Measurements from ENCODE around the gene LRMDA. TPM values are rescaled to one million over a fixed set of nuclear protein-coding genes. Genes with fewer than 3 reads are reported as not detected.

Gene LRMDA
- total RNA-seq, 1 donor from 2014 or later: not detected

GRCh38 chr10:76072384-76072783, 641.0 kb downstream of the LRMDA start:
- ATAC-seq (ENCODE audit: low read depth) (no peak), DNase-seq (no peak)
- no peak overlapping the region for H3K4me3 Mint-ChIP-seq
- no peaks in the 10 kb centered on the region for H3K4me1 Mint-ChIP-seq
- no peak overlapping the region for H3K27ac Mint-ChIP-seq
- no peaks in the 10 kb centered on the region for H3K27me3 Mint-ChIP-seq
- H3K36me3 Mint-ChIP-seq (ENCODE audit: low read depth): no peaks in the 10 kb centered on the region
- POLR2A ChIA-PET: no interaction called here
- no peak for TF ChIP-seq CTCF (IDR thresholded peaks at IDR 0.05)
- intact Hi-C loops (cut with micrococcal nuclease): no loop called here
- H3K9me3 Mint-ChIP-seq: no peaks in the 10 kb centered on the region
- CTCF ChIA-PET: no interaction called here

- no peak for TF ChIP-seq CTCF (IDR thresholded peaks at IDR 0.05)
These were observed 642.1 kb downstream of the LRMDA start for GRCh38 chr10:76073524-76073923.

GRCh38 chr10:76074659-76075058, 643.2 kb downstream of the LRMDA start:
- Mint-ChIP-seq H3K27me3 (no peaks in the 10 kb centered on the region), H3K36me3 (ENCODE audit: low read depth) (no peaks in the 10 kb centered on the region), H3K4me1 (no peaks in the 10 kb centered on the region), H3K9me3 (no peaks in the 10 kb centered on the region), H3K27ac (no peak overlapping the region), H3K4me3 (no peak overlapping the region)
- ChIA-PET POLR2A (no interaction called here), CTCF (no interaction called here)
- no peak for DNase-seq
- no peak for TF ChIP-seq CTCF (IDR thresholded peaks at IDR 0.05)
- no peak for ATAC-seq (ENCODE audit: low read depth)
- intact Hi-C loops (cut with micrococcal nuclease): no loop called here

More at GRCh38 chr10:76073524-76073923, 642.1 kb downstream of the LRMDA start:
- Mint-ChIP-seq H3K4me3 (no peak overlapping the region), H3K4me1 (no peaks in the 10 kb centered on the region), H3K27me3 (no peaks in the 10 kb centered on the region), H3K36me3 (ENCODE audit: low read depth) (no peaks in the 10 kb centered on the region), H3K9me3 (no peaks in the 10 kb centered on the region), H3K27ac (no peak overlapping the region)
- ChIA-PET CTCF (no interaction called here), POLR2A (no interaction called here)
- intact Hi-C loops (cut with micrococcal nuclease): no loop called here
- DNase-seq (no peak), ATAC-seq (ENCODE audit: low read depth) (no peak)

GRCh38 chr10:76080451-76080850, 649.0 kb downstream of the LRMDA start:
- no peaks in the 10 kb centered on the region for H3K9me3 Mint-ChIP-seq
- TF ChIP-seq CTCF (IDR thresholded peaks at IDR 0.05): no peak
- intact Hi-C loops (cut with micrococcal nuclease): no loop called here
- no peaks in the 10 kb centered on the region for H3K4me1 Mint-ChIP-seq
- CTCF ChIA-PET: no interaction called here
- no peaks in the 10 kb centered on the region for H3K27me3 Mint-ChIP-seq
- no peak for DNase-seq
- no peak overlapping the region for H3K4me3 Mint-ChIP-seq
- ATAC-seq (ENCODE audit: low read depth): no peak
- POLR2A ChIA-PET: no interaction called here
- H3K27ac Mint-ChIP-seq: no peak overlapping the region
- H3K36me3 Mint-ChIP-seq (ENCODE audit: low read depth): no peaks in the 10 kb centered on the region

GRCh38 chr10:76080991-76081390, 649.6 kb downstream of the LRMDA start:
- Mint-ChIP-seq H3K27me3 (no peaks in the 10 kb centered on the region), H3K36me3 (ENCODE audit: low read depth) (no peaks in the 10 kb centered on the region), H3K4me3 (no peak overlapping the region), H3K9me3 (no peaks in the 10 kb centered on the region), H3K27ac (no peak overlapping the region), H3K4me1 (no peaks in the 10 kb centered on the region)
- CTCF ChIA-PET: no interaction called here
- TF ChIP-seq CTCF (IDR thresholded peaks at IDR 0.05): no peak
- no peak for ATAC-seq (ENCODE audit: low read depth)
- POLR2A ChIA-PET: no interaction called here
- DNase-seq: no peak
- intact Hi-C loops (cut with micrococcal nuclease): no loop called here

Data from activated B cell treated with CpG ODN at 0.5 μM for 24 hours (primary cell).